GM19438 (cell line): Measurements from ENCODE around the gene PCK2.

Experiments used
- ATAC-seq: cut with Tn5 transposase; IDR thresholded peaks from one replicate; pipeline ENCODE4 v1.9.1; 2021; ENCODE audit warnings: low read depth; ENCODE audit not compliant: unreplicated experiment

PCK2 gene

GRCh38 chr14:24114532-24115421 lies 20.7 kb downstream of the PCK2 start, which contains the start of the genes DCAF11 and NRL:
DCAF11 (plus strand) TSS chr14:24114777; CDS start chr14:24115595, 818 bp downstream.
NRL (minus strand) TSS chr14:24114949; CDS start chr14:24082848, 32,101 bp downstream.
- ATAC-seq: peak; percentile 85

GRCh38 chr14:24115422-24116127 lies 21.5 kb downstream of the PCK2 start:
- no peak for ATAC-seq

- ATAC-seq: no peak
These were observed 22.2 kb downstream of the PCK2 start for GRCh38 chr14:24116128-24116814.

DNA sequence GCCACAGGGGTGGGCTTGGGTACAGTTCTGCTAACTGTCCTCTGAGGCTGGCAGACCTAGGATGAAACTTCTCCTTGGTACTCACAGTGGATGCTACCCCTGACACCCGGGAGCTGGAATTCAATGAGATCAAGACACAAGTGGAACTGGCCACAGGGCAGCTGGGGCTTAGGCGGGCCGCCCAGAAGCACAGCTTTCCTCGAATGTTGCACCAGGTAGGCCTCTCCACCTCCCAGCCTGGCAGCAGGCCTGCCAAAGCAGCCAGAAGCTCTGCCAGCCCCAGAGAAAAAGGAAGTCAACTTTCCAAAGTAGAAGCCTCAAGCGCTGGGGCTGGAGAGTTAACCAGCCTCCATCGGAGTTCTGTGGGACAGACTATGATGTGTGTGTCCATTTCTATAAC lies 23.1 kb downstream of the PCK2 start:
- ATAC-seq: no peak

- ATAC-seq: no peak
These were observed 25.6 kb downstream of the PCK2 start for GRCh38 chr14:24119691-24120090.

- no peak for ATAC-seq
These were observed 27.1 kb downstream of the PCK2 start for GRCh38 chr14:24121210-24121609.

DNA sequence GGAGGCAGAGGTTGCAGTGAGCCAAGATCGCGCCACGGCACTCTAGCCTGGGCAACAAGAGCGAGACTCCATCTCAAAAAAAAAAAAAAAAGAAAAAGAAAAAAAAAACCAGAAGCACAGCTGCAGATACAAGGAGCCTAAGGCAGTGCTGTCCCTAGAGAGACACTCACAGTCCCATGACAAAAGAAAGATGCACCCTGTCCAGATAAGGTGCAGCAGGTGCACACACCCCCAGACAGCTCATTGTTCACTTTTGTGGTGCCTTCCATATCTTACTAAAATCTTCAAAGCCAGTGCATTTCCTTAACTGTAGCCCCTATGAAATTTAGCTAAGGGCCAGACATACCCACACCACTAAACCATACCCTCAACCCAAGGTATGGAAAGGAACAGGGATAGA lies 28.3 kb downstream of the PCK2 start:
- ATAC-seq: no peak

- no peak for ATAC-seq
These were observed 28.8 kb downstream of the PCK2 start for GRCh38 chr14:24122898-24123297.

DNA sequence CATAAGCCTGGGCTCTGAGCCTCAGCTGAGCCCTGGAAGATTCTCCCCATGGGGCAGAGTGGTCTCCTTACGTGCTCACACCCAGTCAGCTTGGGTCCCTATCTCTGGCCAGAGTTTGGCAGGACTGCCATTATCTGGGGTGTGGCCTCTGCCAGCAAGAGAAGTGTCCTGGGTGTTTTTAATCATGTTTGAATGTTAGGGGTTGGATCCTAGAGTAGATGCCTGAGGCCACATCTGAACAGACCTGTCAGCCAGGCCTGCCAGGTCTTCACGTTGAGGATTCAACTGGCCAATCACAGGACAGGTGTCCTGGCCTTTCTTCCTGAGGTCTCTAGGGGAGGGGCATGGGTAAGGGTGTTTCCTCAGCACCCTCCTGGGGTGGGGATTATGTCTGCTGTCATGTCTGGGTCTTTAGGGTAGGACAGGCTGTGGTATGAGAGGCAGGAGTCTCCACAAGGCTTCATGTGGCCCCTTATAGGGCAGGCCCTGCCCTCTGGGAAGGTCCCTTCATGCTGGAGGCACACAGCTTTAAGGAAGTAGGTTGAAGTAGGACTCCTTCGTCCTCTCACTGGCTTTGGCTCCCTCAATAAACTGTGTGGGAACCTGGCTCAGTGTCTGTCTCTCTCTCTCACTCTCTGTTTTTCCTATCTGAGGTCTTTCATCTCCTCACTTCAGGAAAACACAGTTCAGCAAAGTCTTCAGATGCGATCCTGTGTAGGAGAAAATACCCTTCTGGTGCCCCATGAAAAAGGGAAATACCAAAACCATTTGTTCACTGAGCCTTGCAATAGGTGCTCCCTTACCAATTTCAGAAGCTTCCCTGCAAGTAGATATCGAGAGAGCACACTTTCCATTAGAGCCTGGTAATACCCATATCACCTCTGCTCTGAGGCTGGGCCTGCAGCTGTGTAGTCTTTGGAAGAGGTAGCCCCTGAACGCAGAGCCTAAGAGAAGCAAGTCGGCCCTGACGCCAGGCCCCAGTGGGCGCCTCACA lies 29.6 kb downstream of the PCK2 start:
- no peak for ATAC-seq

GRCh38 chr14:24126939-24127338 lies 32.8 kb downstream of the PCK2 start:
- no peak for ATAC-seq

DNA sequence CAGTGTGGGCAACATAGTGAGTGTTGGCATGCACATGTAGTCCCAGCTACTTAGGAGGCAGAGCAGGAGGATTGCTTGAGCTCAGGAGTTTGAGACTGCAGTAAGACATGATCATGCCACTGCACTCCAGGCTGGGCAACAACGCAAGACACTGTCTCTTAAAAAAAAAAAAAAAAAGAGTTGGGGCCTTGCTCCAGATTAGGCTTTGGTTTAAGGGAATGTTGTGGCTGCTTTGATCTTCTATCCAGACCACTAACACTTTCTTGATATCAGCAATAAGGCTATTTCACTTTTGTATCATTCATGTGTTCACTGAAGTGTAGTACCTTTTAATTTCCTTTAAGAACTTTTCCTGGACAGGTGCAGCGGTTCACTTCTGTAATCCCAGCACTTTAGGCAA lies 33.6 kb downstream of the PCK2 start:
- no peak for ATAC-seq

DNA sequence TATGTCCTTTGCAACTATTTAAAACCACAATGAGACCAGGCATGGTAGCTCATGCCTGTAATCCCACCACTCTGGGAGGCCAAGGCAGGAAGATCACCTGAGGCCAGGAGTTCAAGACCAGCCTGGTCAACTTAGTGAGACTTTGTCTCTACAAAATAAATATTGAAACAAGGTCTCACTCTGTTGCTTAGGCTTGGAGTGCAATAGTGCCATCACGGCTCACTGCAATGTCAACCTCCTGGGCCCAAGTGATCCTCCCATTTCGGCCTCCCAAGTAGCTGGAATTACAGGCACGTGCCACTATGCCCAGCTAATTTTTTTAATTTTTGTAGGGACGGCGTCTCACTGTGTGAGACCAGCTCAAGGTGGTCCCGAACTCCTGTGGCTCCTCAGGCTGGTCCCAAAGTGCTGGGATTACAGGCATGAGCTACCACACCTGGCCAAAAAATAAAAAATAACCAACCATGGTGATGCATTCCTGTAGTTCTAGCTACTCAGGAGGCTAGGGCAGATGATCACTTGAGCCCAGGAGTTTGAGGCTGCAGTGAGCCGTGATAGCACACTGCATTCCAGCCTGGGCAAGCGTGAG lies 35.4 kb downstream of the PCK2 start:
- ATAC-seq: no peak

DNA sequence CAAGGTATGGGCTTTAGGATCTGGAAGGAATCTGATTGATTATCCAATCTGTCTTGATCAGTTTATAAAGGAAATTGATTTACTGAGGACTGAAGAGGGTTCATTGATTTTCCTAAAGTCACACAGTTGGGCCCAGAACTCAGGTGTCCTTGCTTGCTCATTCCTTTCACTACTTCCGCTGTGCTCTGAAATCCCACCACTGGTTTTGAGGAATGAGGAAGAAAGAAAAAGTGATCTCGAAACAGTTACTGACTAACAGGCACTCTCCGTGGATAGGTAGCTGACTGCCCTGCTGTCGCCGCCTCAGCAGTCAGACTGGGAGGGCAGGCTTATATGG lies 36.2 kb downstream of the PCK2 start, which contains the start of gene FITM1:
Gene FITM1, plus strand, starts transcription at position 280 of the 337 bp plus-strand sequence. CDS start 905 bp downstream, outside the sequence.
- no peak for ATAC-seq

GRCh38 chr14:24130717-24131548 lies 36.8 kb downstream of the PCK2 start:
- ATAC-seq: no peak

- ATAC-seq: no peak
These were observed 37.4 kb downstream of the PCK2 start for GRCh38 chr14:24131549-24131966.

DNA sequence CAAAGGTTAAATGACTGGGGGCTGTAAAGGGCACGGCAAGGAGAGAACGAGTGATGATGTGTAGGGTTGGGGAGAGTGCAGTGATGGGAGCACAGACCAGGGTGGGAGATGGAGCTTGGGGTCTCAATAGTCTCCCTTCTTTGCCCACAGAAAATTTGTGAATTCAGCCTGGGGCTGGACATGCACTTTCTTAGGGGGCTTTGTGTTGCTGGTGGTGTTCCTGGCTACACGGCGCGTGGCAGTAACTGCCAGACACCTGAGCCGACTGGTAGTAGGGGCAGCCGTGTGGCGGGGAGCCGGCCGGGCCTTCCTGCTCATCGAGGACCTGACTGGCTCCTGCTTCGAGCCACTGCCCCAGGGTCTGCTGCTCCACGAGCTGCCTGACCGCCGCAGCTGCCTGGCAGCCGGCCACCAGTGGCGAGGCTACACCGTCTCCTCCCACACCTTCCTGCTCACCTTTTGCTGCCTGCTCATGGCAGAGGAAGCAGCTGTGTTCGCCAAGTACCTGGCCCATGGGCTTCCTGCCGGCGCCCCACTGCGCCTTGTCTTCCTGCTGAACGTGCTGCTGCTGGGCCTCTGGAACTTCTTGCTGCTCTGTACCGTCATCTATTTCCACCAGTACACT lies 38.1 kb downstream of the PCK2 start:
- no peak for ATAC-seq

DNA sequence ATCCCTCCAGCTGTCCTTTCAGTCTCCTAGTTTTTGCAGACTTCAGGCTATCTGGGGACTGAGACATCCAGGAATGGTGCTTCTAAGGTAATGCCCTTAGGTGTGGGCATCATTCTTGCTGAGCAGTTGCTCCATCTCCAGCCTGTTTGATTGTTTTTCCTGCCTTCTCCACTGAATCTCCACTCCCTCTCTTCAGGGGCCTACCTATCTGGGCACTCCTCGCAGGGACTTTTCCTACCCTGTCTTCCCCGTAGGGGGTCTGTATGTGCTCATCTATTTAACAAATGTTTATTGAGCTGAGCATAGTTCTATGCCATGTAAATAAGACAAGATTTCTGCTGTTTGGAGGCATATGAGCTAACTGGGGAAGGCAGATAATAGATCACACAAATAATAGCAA lies 38.9 kb downstream of the PCK2 start:
- no peak for ATAC-seq

DNA sequence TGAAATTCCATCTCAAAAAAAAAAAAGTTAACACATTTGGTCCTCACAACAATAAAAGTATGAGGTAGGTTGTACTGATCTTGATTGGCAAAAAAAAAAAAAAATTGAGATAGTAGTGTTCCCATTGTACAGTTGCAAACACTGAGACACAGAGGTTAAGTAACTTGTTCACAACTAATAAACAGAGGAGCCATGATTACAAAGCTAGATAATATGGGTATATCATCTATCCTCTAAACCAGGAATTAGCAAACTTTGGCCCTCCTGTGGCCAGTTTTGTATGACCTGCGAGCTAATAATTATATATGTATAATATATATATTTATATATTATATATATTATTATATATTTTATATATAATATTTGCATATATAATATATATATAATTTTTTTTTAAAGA lies 39.6 kb downstream of the PCK2 start:
- no peak for ATAC-seq

DNA sequence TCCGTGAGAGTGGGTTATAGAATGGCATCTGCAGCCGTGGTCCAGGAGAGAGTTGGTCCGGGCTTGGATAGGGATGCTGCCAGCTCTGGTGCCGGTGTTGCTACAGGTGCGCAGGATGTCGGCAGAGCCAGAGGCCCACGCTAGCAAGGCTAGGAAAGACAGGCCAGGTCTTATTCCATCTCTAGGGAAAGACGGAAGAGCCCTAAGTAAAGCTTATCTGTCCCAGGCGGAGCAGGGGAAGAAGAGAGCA lies 41.4 kb downstream of the PCK2 start:
- ATAC-seq: peak; percentile 4
